Stimulated activated CD4-positive, alpha-beta T cell treated with anti-CD3 and anti-CD28 coated beads, Interleukin-15, amount 100 ng/mL, for 1 hour (primary cell): ENCODE data around the gene ICAM4.
A peak's percentile ranks its signal among the peaks of the same experiment; 100 is the strongest.
"Not testable (repeated sequence)": the region's sequence is repeated elsewhere in the genome, so short reads cannot be mapped to it uniquely, and the experiment has no call there.

Source experiments
- DNase-seq, 2 donors: peaks; one replicate each; pipeline ENCODE4 v3.0.0-alpha.2; 2020; ENCODE audit warnings: low read depth in 1 of 2, low spot score in 1 of 2

ICAM4 gene

DNA sequence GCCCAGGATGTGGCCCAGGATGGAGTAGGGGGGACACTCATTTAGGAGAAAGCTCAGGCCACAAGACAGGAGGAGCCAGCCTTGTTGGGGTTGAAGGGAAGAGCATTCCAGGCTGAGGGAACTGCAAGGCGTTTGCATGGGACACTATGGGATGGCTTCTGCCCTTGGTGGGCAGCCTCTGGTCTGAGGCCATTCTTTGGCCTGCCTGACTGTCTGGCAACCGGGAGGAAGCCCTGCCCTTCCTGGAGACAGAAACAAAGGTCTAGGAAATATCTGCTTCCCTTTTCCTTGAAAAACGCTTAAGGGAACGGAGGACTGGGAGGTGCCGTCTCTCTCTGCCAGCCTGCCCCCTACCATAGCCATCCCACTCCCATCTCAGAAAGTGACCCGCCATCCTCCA, 18.7 kb upstream of the ICAM4 start:
- no peak for DNase-seq

DNA sequence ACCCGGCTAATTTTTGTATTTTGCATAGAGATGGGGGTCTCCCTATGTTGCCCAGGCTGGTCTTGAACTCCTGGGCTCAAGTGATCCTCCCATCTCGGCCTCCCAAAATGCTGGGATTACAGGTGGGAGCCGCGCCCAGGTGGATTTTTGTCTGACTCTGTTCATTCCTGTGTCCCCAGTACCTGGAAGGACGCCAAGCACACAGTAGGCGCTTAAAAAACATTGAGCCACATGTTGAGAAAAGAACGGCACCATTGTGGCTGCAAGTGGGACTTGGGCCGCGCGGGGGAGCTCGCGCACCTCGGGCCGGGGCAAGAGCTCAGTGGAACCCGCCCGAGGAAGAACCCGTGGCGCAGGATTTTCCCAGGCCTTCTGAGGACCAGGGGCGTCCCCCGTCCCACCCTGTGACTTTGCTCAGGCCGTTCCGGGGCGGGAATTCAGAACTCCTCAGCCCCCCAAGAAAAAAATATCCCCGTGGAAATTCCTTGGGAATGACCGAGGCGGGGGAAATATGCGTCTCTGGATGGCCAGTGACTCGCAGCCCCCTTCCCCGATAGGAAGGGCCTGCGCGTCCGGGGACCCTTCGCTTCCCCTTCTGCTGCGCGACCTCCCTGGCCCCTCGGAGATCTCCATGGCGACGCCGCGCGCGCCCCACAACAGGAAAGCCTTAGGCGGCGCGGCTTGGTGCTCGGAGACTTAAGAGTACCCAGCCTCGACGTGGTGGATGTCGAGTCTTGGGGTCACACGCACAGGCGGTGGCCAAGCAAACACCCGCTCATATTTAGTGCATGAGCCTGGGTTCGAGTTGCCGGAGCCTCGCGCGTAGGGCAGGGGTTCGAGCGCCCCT, 17.2 kb upstream of the ICAM4 start:
- DNase-seq, result peak; percentile 75 to 85

DNA sequence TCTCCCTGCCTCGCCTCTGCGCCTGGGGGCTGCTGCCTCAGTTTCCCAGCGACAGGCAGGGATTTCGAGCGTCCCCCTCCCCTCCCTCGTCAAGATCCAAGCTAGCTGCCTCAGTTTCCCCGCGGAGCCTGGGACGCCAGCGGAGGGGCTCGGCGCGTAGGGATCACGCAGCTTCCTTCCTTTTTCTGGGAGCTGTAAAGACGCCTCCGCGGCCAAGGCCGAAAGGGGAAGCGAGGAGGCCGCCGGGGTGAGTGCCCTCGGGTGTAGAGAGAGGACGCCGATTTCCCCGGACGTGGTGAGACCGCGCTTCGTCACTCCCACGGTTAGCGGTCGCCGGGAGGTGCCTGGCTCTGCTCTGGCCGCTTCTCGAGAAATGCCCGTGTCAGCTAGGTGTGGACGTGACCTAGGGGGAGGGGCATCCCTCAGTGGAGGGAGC, 16.6 kb upstream of the ICAM4 start:
- peak in 1 of 2 donors; percentile 20 for DNase-seq

DNA sequence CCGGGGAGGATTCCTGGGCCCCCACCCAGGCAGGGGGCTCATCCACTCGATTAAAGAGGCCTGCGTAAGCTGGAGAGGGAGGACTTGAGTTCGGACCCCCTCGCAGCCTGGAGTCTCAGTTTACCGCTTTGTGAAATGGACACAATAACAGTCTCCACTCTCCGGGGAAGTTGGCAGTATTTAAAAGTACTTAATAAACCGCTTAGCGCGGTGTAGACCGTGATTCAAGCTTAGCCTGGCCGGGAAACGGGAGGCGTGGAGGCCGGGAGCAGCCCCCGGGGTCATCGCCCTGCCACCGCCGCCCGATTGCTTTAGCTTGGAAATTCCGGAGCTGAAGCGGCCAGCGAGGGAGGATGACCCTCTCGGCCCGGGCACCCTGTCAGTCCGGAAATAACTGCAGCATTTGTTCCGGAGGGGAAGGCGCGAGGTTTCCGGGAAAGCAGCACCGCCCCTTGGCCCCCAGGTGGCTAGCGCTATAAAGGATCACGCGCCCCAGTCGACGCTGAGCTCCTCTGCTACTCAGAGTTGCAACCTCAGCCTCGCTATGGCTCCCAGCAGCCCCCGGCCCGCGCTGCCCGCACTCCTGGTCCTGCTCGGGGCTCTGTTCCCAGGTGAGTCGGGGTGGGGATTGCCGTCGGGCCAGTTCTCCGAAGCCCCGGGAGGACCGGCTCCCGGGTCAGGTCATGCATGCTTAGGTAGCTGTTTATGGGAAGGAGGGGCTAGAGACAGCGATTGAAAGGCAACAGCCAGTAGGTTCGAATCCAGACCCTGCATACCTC, 15.9 kb upstream of the ICAM4 start, which contains the start of gene ICAM1:
ICAM1 (plus strand) TSS at position 505 of the 779 bp plus-strand sequence; CDS start at position 545, 40 bp downstream.
- DNase-seq, result peak in 1 of 2 donors; percentile 53

DNA sequence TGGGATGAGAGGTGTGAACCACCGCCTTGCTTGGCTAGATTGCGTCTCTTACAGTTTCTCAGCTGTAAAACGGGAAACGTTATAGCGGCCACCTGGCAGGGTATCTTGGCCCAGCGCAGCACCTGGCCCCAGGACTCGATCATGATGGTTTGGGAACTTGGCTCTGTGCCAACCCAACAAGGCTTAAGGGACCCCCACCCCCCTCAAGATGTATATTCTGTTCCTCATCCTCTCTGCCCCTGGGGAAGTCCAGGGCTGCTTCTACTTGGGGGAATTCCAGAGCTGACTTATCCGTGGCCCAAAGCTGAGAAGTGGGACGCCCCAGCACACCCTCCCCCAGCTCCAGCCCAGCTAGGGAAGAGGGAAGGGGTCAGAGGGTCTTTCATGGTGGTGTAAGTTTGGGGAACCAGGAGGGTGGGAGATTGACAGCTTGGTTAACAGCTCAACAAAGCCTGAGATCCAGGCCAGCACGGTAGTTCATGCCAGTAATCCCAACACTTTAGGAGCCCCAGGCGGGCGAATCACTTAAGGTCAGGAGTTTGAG, 15.1 kb upstream of the ICAM4 start:
- no peak for DNase-seq

DNA sequence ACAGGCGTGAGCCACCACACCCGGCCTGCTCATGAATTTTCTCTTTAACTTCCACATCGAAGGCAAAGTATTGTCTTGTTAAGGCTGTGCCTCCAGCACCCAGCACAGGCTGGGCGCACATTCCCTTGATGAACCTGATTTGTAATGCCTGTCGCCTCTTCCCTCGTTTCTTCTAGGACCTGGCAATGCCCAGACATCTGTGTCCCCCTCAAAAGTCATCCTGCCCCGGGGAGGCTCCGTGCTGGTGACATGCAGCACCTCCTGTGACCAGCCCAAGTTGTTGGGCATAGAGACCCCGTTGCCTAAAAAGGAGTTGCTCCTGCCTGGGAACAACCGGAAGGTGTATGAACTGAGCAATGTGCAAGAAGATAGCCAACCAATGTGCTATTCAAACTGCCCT, 12.2 kb upstream of the ICAM4 start:
- DNase-seq, result no peak

DNA sequence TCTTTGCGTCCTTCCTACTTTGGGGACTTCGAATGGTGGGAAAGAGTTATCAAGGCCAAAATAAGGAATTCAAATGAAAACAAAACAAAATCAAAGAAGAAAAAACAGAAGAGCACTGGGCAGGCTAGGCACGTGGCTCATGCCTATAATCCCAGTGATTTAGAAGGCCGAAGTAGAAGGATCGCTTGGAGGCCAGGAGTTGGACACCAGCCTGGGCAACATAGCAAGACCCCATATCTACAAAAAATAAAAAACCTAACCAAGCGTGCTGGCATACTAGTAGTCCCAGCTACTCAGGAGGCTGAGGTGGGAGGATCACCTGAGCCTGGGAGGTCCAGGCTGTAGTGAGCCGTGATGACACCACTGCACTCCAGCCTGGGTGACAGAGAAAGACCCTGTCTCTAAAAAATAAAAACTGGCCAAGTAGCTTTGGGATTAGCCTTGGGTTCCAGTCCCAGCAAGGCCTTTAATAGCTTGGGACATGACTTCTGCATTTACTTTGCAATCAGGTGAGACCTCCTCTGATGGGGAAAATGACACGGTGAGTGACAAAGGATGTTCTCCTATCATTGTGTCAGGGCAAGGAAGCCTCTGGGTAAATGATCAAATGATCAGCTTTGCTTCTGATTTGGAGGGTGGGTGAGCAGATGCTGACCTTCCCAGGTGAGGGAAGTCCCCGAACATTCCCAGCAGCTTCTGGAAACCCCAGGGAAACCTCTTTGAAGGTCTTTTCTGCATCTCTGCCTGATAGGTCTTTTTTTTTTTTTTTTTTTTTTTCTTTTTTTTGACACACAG, 8.8 kb upstream of the ICAM4 start:
- DNase-seq, result no peak

DNA sequence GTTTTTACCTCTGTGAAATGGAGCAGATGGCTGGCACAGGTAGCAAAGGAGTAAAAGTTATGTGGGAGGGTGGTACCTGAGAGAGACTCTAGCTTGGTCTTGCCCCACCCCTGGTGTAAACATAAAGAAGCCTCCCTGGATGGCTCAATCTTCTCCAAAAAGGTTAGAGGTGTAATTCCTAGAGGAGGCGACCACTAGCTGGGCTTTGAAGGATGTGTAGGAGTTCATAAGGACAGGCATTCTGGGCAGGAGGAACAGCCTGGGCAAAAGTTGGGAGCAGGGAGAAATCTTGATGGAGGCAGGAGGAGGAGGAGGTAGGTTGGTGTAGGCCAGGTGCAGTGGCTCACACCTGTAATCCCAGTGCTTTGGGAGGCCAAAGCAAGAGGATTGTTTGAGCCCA, 7.8 kb upstream of the ICAM4 start:
- DNase-seq, result no peak

DNA sequence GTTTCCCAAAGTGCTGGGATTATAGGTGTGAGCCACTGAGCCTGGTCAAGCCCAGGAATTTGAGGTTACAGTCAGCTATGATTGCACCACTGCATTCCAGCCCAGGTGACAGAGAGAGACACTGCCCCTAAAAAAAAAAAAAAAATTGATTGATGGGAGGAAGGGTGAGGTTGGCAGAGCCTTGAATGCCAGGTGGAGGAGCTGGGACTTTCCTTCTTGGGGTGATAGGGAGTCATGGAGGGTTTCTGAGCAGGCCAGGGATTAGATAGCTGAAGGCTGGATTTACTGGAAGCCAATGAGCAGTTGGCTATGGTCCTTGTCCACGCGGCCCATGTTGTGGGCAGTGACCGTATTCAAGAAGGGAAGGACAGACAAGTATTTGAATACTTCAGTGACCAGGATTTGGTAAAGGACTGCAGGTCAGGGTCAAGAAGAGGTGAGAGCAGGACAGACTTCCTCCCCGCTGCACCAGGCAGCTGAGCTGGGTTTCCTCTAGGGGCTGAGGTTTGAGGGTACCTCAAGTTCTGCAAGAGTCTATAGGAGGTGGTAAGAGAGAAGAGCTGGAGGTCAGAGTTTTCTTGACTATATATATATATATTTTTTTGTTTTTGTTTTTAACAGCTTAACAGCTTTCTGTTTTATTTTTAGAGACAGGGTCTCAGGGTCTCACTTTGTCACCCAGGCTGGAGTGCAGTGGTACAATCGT, 6.9 kb upstream of the ICAM4 start:
- no peak for DNase-seq

DNA sequence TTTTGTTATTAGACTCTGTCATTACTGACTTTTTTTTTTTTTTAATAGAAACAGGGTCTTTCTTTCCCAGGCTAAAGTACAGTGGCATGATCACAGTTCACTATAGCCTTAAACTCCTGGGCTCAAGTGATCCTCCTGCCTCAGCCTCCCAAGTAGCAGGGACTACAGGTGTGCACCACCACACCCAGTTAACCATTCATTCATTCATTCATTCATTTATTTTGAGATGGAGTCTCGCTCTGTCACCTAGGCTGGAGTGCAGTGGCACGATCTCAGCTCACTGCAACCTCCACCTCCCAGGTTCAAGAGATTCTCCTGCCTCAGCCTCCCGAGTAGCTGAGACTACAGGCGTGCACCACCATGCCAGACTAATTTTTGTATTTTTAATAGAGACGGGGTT, 4.7 kb upstream of the ICAM4 start:
- DNase-seq, result not testable (repeated sequence)

DNA sequence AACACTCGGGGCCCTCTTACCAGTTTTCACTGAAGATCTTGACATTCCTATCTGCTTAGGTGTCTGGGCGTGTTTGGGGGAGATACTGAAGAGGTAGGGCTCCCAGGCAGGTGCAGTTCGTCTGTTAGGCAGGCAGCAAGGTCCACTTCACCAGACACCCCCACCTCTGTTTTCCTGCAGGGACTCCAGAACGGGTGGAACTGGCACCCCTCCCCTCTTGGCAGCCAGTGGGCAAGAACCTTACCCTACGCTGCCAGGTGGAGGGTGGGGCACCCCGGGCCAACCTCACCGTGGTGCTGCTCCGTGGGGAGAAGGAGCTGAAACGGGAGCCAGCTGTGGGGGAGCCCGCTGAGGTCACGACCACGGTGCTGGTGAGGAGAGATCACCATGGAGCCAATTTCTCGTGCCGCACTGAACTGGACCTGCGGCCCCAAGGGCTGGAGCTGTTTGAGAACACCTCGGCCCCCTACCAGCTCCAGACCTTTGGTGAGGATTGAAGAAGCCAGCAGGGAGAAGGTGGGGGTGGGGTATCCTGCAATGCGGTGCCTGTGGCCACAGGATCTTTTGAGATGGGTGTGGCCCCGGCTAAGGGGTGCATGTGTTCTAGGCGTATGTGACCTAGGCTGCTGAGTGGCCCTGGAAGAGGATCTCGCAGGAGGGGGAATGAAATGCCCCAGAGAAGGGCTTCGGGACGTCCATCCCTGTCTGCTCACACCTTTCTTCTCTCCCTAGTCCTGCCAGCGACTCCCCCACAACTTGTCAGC, 3.3 kb upstream of the ICAM4 start:
- no peak for DNase-seq

DNA sequence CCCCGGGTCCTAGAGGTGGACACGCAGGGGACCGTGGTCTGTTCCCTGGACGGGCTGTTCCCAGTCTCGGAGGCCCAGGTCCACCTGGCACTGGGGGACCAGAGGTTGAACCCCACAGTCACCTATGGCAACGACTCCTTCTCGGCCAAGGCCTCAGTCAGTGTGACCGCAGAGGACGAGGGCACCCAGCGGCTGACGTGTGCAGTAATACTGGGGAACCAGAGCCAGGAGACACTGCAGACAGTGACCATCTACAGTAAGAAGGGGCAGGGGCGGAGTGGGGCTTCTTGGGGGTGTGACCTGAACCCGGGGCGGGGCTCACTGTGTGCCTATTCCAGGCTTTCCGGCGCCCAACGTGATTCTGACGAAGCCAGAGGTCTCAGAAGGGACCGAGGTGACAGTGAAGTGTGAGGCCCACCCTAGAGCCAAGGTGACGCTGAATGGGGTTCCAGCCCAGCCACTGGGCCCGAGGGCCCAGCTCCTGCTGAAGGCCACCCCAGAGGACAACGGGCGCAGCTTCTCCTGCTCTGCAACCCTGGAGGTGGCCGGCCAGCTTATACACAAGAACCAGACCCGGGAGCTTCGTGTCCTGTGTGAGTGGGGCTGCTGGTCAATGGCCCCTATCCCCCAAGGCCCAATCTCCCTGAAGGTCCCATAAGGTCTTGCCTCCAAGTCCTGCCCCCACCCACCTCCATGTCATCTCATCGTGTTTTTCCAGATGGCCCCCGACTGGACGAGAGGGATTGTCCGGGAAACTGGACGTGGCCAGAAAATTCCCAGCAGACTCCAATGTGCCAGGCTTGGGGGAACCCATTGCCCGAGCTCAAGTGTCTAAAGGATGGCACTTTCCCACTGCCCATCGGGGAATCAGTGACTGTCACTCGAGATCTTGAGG, 2.4 kb upstream of the ICAM4 start:
- DNase-seq, result no peak

DNA sequence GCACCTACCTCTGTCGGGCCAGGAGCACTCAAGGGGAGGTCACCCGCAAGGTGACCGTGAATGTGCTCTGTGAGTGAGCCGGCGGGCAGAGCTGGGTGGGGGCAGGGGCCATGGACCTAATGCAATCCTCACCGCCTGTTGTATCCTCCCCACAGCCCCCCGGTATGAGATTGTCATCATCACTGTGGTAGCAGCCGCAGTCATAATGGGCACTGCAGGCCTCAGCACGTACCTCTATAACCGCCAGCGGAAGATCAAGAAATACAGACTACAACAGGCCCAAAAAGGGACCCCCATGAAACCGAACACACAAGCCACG, 1.8 kb upstream of the ICAM4 start:
- DNase-seq, result no peak

DNA sequence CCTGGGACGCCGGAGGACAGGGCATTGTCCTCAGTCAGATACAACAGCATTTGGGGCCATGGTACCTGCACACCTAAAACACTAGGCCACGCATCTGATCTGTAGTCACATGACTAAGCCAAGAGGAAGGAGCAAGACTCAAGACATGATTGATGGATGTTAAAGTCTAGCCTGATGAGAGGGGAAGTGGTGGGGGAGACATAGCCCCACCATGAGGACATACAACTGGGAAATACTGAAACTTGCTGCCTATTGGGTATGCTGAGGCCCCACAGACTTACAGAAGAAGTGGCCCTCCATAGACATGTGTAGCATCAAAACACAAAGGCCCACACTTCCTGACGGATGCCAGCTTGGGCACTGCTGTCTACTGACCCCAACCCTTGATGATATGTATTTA, 1.4 kb upstream of the ICAM4 start:
- no peak for DNase-seq

DNA sequence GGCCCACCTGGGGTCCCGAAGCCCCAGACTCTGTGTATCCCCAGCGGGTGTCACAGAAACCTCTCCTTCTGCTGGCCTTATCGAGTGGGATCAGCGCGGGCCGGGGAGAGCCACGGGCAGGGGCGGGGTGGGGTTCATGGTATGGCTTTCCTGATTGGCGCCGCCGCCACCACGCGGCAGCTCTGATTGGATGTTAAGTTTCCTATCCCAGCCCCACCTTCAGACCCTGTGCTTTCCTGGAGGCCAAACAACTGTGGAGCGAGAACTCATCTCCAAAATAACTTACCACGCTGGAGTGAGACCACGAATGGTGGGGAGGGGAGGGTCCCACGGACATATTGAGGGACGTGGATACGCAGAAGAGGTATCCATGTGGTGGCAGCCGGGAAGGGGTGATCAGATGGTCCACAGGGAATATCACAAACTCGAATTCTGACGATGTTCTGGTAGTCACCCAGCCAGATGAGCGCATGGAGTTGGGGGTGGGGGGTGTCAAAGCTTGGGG, 2.0 kb downstream of the ICAM4 start:
- no peak for DNase-seq

DNA sequence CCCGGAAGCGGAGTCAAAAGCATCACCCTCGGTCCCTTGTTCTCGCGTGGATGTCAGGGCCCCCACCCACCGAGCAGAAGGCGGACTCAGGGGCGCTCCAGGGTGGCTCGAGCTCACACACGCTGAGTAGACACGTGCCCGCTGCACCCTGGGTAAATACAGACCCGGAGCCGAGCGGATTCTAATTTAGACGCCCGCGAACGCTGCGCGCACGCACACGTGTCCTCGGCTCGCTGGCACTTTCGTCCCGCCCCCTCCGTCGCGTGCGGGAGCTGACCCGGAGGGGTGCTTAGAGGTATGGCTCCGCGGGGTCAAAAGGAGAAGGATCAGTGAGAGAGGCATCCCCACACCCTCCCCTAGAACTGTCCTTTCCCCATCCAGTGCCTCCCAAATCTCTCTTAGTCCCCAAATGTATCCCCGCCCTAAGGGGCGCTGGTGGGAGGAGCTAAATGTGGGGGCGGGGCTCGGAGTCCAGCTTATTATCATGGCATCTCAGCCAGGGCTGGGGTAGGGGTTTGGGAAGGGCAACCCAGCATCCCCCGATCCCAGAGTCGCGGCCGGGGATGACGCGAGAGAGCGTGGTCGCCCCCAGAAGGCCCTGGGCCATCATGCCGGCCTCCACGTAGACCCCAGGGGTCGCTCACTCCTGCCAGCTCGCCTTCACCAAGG, 2.5 kb downstream of the ICAM4 start:
- peak; percentile 23 to 56 for DNase-seq

DNA sequence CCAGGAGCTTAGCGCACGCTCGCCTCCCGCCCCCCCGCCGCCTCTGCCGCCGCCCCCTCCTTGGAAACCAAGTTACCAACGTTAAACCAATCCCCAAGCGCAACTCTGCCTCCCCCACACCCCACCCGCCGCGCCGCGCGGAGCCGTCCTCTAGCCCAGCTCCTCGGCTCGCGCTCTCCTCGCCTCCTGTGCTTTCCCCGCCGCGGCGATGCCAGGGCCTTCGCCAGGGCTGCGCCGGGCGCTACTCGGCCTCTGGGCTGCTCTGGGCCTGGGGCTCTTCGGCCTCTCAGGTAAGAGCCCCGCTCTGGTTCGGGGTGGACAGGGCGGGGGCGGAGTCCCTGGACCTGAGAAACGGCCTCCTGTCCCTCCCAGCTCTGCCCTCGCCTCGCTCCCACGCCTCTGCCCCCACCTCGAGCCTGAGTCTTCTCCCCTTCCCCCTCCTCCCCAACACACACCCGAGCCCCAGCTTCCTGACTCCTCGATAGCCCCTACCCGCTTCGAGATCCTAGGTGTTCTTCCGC, 3.1 kb downstream of the ICAM4 start, which contains the start of gene ICAM5:
ICAM5 (plus strand) TSS at position 117 of the 521 bp plus-strand sequence; CDS start at position 209, 92 bp downstream.
- DNase-seq, result no peak

DNA sequence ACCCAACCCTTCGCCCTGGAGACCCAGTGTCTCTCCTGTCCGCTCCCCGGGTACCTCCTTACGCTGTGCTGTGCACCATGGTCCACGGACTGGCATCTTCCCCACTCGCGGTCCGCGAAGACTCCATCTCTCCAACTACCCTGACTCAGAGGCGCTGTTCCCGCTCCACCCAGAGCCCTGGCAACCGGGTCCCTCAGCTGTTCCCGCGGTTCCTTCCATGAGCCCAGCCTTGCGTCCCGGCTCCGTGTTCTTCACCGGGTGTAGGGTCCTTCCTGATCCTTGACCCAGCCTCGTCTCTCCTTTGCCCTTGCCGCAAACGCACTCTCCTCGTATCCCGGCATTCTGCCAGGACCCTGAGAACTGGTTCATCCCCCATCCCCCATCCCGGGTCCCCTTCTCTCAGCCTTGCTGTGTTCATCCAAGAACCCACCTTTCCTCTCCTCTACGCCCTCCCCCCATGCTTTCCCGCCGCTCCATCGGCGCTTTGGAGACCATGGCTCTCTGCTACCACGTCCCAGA, 3.7 kb downstream of the ICAM4 start:
- DNase-seq, result no peak
